GM19351 (cell line): ENCODE data around the gene DNAH8.
"Not testable (repeated sequence)": the region's sequence is repeated elsewhere in the genome, so short reads cannot be mapped to it uniquely, and the experiment has no call there.

Experiments used
- ATAC-seq: cut with Tn5 transposase; IDR thresholded peaks from one replicate; pipeline ENCODE4 v1.9.1; 2021; ENCODE audit warnings: mild to moderate bottlenecking, moderate library complexity; ENCODE audit not compliant: unreplicated experiment

DNAH8 gene

GRCh38 chr6:38901802-38902522 is 186.9 kb downstream of the DNAH8 start:
- ATAC-seq = no peak

GRCh38 chr6:38906582-38906981 is 191.5 kb downstream of the DNAH8 start:
- no peak for ATAC-seq

DNA sequence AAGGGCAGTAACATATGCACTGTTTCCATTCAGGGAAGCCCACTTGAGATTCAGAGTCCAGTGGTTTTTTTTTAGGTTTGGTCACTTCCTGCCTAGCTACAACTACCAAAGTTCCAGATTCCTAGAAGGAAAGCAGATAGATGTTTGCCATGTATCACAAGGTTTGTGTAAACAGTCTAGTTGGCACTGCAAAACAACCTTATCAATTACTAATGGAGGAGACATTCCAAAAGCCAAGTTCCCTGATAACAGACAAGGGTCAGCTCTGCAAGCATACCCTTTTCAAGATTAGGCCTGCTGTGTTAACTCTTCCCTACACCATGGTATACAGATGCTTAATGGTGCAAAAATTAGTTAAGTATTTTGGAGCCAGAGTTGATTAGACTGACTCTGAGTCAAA is 192.2 kb downstream of the DNAH8 start:
- no peak for ATAC-seq

- ATAC-seq = no peak
Observed at GRCh38 chr6:38909015-38909730, 194.1 kb downstream of the DNAH8 start.

DNA sequence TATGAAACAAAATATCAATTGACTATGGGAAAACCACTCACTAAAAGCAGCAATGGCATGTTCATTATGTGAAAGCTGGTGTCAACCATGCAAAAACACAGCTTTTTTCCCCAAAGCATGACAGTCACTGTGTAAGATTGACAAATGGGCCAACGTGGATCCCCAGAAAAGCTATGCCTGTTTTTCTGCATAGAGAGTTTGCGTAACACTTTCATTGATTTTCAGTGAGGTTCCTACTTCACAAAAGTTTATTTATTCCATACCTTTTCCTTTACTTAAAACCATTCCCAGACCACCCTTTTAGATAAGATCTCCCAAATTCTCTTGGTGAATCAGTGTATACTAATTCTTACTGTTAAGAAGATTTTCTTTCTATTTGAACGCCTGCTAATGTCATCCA is 195.1 kb downstream of the DNAH8 start:
- no peak for ATAC-seq

GRCh38 chr6:38912378-38912777 is 197.3 kb downstream of the DNAH8 start:
- no peak for ATAC-seq

DNA sequence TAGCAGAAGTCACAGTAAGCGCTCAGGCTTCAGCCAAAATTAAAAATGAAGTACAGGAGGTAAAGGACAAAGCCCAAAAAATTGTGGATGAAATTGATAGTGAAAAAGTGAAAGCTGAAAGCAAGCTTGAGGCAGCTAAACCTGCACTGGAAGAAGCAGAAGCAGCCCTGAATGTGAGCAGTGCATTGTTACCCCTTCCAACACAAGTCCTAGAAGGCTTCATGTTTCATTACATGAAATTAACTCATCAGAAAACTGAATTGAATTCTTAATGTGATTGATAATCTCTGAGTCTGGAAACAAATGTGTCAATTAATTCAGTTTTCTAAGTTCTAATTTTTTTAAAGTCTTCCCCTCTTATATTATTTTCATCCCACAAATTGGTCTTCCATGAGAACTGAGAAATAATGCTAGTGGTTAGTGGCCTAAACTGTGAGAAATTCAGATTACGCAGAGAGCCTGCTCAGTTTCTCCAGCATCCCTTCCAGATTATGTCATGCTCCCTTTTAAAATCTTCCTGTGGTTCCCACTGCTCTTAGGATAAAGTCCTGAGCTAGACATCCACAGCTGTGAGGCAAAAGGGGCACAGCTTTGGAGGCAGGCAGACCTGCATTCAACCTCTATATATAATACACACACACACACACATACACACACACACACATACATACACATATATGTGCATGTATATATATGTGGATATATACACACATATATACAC is 200.3 kb downstream of the DNAH8 start:
- ATAC-seq = no peak

DNA sequence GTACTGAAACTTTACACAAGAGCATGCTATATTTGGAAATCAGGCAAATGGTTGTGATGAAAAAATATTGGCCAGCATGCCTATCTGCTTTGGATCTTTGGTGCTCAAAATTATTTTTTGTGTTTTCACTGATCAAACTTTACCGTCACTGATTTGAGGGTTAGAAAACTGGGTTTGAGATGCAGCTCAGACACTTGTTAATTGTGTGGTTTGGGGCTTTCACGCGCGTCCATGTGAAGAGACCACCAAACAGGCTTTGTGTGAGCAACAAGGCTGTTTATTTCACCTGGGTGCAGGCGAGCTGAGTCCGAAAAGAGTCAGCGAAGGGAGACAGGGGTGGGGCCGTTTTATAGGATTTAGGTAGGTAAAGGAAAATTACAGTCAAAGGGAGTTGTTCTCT is 206.4 kb downstream of the DNAH8 start:
- ATAC-seq = not testable (repeated sequence)

DNA sequence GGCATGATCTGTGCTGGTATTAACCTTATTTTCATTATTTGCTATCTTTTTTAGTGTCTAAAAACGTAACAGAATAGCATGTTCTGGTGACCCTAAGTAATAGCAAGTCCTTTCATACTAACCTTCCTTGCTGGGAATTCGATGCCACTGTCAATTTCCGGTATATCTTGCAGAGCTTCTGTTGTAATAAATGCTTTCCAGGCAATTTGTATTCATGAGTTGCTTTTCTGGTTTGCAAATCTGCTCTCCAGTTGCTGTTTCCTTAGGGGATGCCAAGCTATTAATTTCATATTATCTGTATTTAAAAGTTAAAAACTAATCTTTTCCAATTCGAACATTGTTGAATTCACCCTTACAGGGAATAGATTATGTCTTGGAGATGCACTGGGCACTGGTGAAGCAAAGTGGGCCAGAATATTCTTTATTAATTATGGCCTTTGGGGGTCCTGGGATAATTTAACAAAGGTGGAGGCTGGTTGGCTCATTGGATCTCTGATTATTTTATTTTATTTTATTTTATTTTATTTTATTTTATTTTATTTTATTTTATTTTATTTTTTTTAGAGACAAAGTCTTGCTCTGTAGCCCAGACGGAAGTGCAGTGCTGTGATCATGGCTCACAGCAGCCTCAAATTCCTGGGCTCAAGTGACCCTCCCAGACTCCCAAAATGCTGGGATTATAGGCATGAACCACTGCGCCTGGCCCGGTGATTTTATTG is 209.8 kb downstream of the DNAH8 start:
- ATAC-seq = no peak

DNA sequence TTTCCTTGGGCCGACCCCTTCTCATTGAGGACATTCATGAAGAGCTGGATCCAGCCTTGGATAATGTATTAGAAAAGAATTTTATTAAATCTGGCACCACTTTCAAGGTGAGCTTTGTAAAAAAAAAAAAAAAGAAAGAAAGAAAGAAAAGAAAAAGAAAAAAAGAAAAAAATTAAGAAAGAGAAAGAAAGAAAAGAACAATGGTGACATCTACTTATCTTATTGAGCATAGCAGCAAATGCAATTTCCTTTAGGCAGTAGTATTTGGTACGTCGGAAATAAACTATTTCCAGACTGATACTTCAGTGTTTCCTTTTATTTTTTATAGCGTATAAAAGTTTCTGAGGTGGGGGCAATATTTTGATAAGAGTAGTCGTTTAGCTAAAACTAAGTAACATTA is 214.4 kb downstream of the DNAH8 start:
- no peak for ATAC-seq

- no peak for ATAC-seq
Observed at GRCh38 chr6:38933426-38933825, 218.3 kb downstream of the DNAH8 start.

GRCh38 chr6:38935051-38935450 is 219.9 kb downstream of the DNAH8 start:
- no peak for ATAC-seq

- no peak for ATAC-seq
Observed at GRCh38 chr6:38937839-38938613, 222.9 kb downstream of the DNAH8 start.

DNA sequence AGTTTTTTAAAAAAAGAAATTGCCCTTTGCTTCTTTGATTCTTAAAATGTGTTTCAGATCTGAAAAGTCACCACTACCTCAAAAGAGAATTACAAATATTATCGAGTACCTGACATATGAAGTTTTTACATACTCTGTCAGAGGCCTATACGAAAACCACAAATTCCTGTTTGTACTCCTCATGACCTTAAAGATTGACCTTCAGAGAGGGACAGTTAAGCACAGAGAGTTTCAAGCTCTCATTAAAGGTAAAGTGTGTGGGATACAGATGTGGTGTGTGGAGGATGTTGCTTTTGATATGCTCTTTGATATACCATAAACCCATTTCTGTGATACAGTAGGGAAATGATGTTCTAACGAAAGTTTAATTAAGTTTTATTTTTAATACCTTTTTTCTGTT is 223.6 kb downstream of the DNAH8 start:
- ATAC-seq = no peak

DNA sequence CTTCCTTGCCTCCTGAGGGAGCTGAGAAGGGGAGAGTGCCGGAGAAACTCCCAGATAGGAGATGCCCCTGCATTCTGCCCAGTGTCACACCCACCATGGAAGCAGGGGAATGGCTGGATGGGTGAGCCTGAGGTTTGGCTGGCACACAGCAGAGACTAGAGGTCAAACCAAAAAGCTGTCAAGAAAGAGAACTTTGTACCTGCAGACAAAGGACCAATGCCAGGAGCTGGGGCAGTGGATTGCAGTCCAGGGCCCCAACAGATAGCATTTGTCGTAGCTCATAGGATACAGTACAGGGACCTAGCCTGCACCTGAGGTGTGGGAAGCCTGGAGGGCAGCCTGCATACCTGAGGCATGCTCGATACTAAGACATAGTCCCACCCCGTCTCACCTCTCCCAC is 227.3 kb downstream of the DNAH8 start:
- ATAC-seq = no peak

DNA sequence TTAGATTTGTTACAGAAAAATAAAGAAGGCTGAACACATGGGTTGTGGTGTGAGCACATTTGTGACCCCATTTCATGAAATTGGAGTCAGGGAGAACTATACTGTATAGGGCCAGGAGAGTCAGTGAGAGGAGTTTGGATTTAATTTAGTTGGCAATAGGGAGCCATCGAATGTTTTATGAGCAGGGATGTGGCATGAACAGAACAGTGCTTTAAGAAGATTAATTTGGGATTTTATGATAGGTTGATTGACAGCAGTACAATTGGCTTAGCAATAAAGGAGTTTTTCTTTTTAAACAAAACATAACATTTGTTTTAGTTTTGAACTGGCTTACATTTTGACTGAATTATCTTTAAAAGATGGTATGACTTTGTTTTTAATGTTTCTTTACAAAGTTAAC is 227.9 kb downstream of the DNAH8 start:
- ATAC-seq = no peak

DNA sequence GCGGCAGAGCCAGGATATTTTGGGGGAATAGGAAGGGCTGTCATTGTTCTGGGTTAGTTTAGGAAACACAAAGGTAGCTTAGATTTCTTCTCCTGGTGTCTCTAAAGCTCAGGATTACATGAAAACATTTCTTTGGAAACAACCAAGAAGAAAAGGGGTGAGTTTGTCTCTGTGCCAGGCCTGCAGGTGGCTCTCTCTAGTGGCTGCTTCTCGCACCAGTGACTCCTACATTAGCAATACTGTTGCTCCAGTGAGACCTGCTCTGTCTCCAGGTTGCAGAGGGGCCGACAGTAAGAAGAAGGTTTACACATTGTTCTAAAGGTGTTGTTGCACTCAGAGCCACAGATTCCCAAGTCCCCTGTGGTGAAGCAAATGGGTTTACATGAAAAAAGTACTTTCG is 228.9 kb downstream of the DNAH8 start:
- no peak for ATAC-seq

DNA sequence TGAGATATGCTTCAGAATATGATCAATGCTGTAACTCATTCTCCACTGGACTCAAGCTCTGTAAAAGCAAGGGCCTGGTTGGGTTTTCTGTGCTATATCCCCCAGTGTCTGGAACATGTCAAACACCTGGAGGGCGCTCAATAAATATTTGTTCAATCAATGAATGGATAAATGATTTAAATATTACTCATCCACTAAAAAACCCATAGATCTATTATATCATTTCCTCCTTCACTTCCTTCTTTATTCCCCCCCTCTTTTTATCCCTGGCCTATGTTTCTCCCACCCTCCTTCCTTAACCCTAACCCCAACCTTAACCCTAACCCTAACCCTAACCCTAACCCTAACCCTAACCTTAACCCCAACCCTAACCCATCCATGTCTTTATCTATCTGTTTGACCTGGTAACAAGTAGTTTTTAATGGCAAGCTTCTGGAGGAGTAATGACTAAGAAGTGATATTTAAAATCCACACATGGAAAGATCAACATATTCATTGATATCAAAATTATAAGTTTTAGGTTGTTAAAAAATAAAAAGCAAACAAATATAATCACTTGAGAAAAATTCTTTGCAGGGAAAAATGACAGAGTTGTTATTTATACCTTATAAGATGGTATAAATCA is 229.7 kb downstream of the DNAH8 start:
- ATAC-seq = no peak

DNA sequence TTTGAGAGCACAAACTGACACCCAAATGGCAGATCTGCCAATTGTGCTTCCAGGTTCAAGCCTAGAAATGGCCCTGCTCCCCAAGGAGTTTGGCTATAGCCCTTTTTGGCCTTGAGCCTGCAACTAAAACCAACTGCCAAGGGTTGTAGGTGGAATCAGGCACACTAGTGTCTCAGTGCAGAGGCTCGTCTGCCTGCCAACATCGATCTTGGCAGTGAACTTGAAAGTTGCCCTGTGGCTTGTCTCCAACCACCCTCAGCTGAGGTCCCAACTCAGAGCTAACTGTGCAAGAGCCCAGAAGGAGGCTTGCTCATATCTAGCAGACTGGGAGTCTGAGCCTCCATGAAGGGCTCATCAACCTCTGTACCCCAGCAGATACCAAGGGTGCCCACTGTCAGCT is 240.8 kb downstream of the DNAH8 start:
- no peak for ATAC-seq

GRCh38 chr6:38957426-38957825 is 242.3 kb downstream of the DNAH8 start:
- no peak for ATAC-seq
